ENCODE results near the gene PRSS38. TPM values are rescaled to one million over a fixed set of nuclear protein-coding genes. Genes with fewer than 3 reads are reported as not detected.

PRSS38 gene
- total RNA-seq, 1 donor from 2014 or later, result not detected

GRCh38 chr1:227885135-227885647 lies 69.7 kb downstream of the PRSS38 start:
- DNase-seq (ENCODE audit: low spot score), result no peak

DNA sequence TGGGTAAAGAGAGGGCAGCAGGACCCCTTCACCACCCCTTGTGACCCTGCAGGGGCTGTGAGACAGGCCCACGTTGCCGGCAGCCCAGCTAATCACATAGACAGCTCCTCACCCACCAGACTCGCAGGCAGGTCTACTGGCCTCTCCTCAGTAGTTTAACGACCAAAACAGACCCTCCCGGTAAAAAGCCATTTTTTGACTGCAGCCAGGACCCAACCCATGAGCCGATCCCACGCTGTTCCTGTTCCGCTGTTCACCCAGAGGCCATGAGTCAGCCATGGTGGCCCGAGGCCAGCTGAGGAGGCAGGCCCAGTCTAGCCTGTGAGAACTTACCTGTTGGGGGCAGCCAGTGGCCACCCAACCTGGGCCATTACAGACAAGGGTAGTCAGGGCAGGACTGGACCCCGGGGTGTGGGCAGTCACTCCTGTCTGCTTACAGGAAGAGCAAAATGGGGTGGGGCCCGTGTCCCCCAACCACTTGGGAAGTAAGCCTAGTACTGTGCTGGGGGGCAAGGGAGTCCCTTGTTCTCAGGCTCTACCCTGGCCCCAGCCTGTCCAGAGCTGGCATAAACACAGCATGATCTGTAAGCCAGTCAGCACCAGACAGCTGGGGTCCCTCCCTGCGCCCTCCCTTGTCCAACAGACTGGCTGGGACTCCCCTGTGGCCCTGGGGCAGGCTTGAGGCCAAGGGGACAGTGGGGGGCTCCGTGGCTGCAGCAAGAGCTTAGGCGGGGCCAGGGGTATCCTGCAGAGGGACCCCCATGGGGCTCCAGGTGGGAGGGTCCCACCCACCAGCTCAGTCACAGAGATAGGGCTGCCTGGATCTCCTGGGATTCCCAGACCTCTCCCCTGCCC lies 70.4 kb downstream of the PRSS38 start:
- peak; percentile 62 for DNase-seq (ENCODE audit: low spot score)

GRCh38 chr1:227886503-227886961 lies 71.1 kb downstream of the PRSS38 start:
- DNase-seq (ENCODE audit: low spot score), result peak; percentile 52

DNA sequence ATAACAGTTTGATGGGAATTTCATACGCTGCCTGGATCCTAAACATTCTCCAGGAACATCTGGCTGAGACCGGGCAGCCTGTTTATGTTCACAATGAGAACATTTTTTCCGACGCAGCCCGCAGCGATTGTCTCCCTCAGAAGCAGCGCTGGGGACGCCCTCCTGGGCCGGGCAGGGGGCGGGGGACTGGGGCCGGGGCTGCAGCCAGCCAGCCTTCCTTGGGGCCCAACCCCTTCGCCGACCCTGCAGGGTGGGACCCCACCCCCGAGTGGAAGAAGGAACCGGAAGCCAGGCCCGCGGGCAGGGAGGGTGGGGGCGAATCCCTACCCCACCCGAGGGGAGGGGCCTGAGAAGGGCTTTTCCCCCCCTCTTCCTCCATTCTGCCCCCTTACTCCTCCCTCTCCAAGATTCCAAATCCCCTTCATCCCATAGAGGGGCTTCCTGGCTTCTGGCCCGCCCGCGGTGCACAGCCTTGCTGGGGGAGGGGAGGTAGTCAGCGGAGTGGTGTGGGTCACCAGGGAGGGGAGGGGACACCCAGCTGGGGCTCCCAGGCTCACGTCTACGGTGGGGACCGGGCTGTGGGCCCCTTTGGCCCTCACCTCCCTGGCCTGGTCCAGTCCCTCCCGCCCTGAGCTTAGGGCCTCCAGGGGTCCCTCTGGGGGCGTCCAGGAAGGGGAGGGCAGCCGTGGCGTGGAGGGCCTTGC lies 71.7 kb downstream of the PRSS38 start:
- DNase-seq (ENCODE audit: low spot score), result peak; percentile 96

DNA sequence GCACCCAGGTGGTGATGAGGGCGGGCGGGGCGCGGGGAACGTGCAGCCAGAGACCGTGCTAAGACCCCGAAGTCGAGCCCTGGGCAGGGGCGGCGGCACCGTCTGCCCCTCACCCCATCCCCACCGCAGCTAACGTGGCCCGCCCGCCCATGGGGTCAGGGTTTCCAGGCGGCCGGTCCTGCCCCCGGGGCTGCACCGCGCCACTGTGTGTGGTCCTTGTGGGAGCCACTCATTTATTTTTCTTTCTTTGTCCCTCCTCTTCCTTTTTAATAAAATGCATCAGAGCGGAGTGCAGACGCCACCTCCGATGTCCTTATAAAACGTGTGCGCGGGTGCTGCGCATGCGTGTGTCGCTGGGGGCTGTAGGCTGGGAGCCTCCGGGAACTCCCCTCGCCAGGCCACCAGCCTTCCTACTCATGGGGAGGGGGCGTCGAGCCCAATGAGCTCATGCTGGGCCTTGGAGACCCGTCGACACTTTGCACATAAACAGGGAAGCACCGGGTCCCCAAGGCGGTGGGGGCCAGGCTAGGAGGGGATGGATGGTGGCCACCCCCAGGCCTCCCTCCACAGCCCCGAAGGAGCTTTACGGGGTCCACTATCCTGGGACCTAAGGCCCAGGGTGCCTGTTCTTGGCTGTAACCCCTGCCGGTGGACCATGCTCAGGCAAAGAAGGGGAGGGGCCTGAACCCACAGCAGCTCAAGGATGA lies 72.4 kb downstream of the PRSS38 start:
- DNase-seq (ENCODE audit: low spot score), result peak; percentile 77

GRCh38 chr1:227888404-227889046 lies 73.0 kb downstream of the PRSS38 start:
- no peak for DNase-seq (ENCODE audit: low spot score)

DNA sequence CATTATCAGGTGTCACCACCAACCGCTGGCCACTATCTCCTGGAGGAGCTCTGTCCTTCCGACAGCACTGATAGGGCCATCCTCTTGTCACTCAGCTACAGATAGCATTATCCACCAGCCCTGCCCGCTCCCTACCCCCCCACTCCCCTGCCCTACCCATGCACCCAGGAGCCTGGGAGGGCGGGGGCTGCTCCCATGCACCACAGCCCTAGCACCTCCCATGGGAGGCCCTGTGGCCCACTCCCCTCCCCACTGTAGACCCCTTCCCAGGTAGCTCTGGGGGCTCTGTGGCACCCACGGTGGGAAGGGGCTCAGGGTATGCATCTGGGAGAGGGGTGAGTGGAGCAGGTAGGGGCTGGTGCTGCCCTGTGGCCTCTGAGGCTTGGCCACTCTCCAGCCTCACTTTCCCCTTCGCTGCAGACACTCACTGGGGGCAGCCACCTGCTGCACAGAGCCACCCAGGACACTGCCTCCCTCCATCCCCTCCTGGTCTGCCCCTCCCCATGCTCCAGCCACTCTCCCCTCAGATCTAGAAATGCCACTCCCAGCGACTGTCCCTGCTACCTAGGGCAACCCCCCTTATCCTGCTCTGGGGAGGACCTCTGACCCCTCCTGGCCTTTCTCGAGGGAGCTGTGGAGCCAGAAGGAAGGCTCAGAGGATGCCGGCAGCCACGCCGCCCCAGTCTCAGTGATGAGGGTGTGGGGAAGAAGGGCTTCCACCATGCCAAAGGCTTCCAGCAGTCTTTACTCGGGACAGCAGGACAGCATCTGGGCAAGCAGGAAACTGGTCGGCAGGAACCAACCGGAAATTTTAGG lies 73.8 kb downstream of the PRSS38 start:
- DNase-seq (ENCODE audit: low spot score), result no peak

- no peak for DNase-seq (ENCODE audit: low spot score)
Measured at GRCh38 chr1:227889863-227890405, 74.5 kb downstream of the PRSS38 start.

DNA sequence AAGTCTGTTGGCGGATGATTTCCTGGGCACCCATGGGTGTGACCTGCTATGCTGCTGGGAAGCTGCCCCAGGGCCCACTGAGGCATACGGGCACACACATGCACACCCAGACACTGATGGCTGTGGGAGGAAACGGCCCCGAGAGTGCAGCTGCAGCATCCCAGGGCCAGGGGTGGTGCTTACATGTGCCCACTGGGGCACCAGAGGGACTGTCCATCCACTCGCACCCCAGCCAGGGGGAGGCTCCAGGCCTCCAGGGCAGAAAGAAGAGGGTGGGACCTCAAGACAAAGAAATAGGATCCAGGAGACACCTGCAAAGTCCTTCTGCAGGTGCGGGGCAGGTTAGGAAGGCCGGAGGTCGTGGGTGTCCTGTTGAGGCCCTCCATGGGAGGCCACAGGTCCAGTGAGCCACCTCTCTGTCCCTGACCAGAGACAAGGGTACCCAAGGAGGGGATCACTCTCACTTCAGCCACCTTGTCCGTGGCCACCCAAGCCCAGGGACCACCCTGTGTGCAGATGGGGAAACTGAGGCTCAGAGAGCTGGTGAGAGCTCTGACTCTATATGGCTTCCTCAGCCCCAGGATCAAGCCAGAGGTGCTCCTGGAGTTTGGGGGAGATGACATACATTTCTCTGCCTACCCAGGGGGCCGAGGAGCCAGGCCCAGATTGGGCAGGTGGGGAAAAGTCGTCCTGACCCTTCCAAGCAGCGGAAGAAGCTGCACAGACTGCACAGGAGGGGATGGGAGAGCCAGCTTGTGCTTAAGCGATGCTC lies 75.2 kb downstream of the PRSS38 start:
- no peak for DNase-seq (ENCODE audit: low spot score)

DNA sequence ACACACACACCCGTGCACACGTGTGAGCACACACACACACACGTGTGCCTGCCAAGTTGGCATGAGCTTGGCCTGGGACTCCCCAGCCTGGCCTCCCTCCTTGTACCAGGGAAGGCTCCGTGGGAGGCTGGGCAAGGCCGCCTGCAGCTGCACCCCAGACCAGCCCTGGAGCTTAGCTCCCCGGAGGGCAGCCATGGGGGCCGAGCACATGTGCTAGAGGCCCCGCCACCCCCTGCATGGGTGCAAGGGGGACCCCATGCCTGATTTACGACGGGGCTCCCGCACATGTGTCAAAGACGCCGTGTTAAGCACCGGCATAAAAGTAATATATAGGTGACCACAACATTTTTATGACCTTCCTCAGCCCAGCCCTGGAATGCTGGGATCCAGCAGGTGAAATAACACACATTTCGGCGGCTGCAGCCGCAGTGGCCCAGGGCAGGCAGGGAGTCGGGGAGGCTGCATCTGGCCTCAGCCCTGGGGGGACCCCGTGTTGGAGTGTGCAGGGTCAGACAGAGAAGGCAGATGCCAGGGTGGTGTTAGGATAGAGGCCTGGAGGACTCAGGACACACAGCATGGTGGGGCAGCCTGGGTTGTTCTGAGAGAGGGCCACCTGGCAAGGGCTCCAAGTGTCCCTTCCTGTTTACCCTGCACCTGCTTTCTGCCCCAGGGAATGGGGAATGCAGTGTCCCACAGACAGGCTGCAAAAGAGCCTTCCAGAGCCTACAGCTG lies 75.9 kb downstream of the PRSS38 start:
- no peak for DNase-seq (ENCODE audit: low spot score)

- DNase-seq (ENCODE audit: low spot score), result no peak
Measured at GRCh38 chr1:227891955-227892488, 76.5 kb downstream of the PRSS38 start.

GRCh38 chr1:227892489-227893299 lies 77.2 kb downstream of the PRSS38 start:
- no peak for DNase-seq (ENCODE audit: low spot score)

DNA sequence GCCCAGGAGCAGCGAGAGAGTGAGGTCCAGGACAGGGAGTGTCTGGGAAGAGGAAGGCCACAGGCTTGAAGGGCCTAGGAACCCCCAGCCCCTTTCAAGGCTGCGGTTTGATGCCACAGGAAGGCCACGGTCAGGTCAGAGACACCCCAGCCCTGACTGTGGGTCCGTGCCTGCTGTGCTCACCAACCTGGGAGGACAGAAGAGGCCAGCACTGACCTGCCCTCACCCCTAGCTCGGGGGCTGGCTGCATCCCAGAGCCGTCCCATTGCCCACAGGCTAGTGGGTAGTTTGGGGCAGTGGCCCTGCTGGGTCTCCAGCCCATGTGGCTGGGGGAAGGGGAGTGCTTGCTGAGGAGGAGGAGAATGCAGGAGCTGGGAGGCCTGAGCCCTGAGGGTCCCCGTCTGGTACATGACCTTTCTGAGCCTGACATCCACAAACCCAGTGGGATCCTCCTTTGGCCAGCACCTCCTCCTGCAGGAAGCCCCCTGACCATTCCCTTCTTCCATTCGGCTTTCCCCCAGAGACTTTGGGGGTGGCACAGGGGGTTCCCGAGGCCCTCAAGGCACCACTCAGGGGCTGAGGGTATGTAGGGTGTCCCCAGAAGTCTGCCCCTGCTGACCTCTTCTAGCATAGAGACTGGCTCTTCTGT lies 77.9 kb downstream of the PRSS38 start:
- no peak for DNase-seq (ENCODE audit: low spot score)

- no peak for DNase-seq (ENCODE audit: low spot score)
Measured at GRCh38 chr1:227893949-227894721, 78.7 kb downstream of the PRSS38 start.

GRCh38 chr1:227894831-227895451 lies 79.5 kb downstream of the PRSS38 start:
- no peak for DNase-seq (ENCODE audit: low spot score)
